Liver (tissue), 9 donors: ENCODE data around the gene C1QTNF12. TPM values are rescaled to one million over a fixed set of nuclear protein-coding genes. Genes with fewer than 3 reads are reported as not detected.

Experiments
- DNase-seq: peaks from one replicate; pipeline ENCODE4 v3.0.0-alpha.2; 2017; ENCODE audit warnings: low spot score
- H3K27ac ChIP-seq, 2 donors: one replicate each; pipeline ENCODE4 v1.7.0; 2013; ENCODE audit warnings: inconsistent platforms in 2 of 2, low read length in 2 of 2, control low read depth in 1 of 2, low read depth in 1 of 2, mild to moderate bottlenecking in 1 of 2
- H3K27me3 ChIP-seq, 4 donors: one replicate each; pipeline versions ENCODE4 v1.6.1 to v1.7.0; 2013; ENCODE audit warnings: low read length in 3 of 4, inconsistent platforms in 1 of 4, mild to moderate bottlenecking in 1 of 4, moderate library complexity in 1 of 4; ENCODE audit not compliant: control insufficient read depth in 4 of 4, insufficient read depth in 4 of 4
- H3K36me3 ChIP-seq, 4 donors: one replicate each; pipeline versions ENCODE4 v1.6.1 to v1.7.0; 2013; ENCODE audit warnings: low read length in 3 of 4, mild to moderate bottlenecking in 3 of 4, low read depth in 1 of 4, moderate library complexity in 1 of 4; ENCODE audit not compliant: control insufficient read depth in 4 of 4, insufficient read depth in 3 of 4
- H3K4me1 ChIP-seq, 4 donors: one replicate each; pipeline versions ENCODE4 v1.6.1 to v1.7.0; 2013; ENCODE audit warnings: low read length in 3 of 4, mild to moderate bottlenecking in 3 of 4, moderate library complexity in 1 of 4; ENCODE audit not compliant: control insufficient read depth in 4 of 4, insufficient read depth in 4 of 4
- H3K4me3 ChIP-seq, 3 donors: one replicate each; pipeline versions ENCODE4 v1.6.1 to v1.7.0; 2013; ENCODE audit warnings: low read length in 3 of 3, control low read depth in 1 of 3, low read depth in 1 of 3, mild to moderate bottlenecking in 1 of 3
- H3K9ac ChIP-seq, 2 donors: one replicate each; pipeline ENCODE4 v1.7.0; 2013; ENCODE audit warnings: low read length in 2 of 2, mild to moderate bottlenecking in 2 of 2, moderate library complexity in 2 of 2, control low read depth in 1 of 2, low read depth in 1 of 2
- H3K9me3 ChIP-seq, 4 donors: one replicate each; pipeline versions ENCODE4 v1.6.1 to v1.7.0; 2013; ENCODE audit warnings: low read length in 3 of 4; ENCODE audit not compliant: control insufficient read depth in 4 of 4
- ATF3 ChIP-seq: IDR thresholded peaks from 2 replicates; pipeline ENCODE4 v1.6.1; 2016; ENCODE audit warnings: antibody characterized with exemption
- CTCF ChIP-seq: fragments of 150-350 bp; IDR thresholded peaks from 2 replicates; pipeline ENCODE4 v1.5.1; 2017; ENCODE audit warnings: improper control_type of control experiment, low read depth, low read length; ENCODE audit not compliant: missing input control
- EGR1 ChIP-seq, 2 donors: IDR thresholded peaks; 2 replicates each; pipeline ENCODE4 v1.6.1; 2016 to 2018; ENCODE audit warnings: antibody characterized with exemption in 2 of 2, low read depth in 2 of 2
- FOXA1 ChIP-seq: IDR thresholded peaks from 2 replicates; pipeline ENCODE4 v1.6.1; 2016; ENCODE audit warnings: antibody characterized with exemption
- FOXA2 ChIP-seq: IDR thresholded peaks from 2 replicates; pipeline ENCODE4 v1.6.1; 2016; ENCODE audit warnings: antibody characterized with exemption
- GABPA ChIP-seq, 2 donors: IDR thresholded peaks in 1 of 2; conservative IDR thresholded peaks in 1 of 2; 2 replicates each; pipeline ENCODE4 v1.6.1; 2016; ENCODE audit warnings: antibody characterized with exemption in 2 of 2, mild to moderate bottlenecking in 1 of 2, moderate library complexity in 1 of 2
- HNF4A ChIP-seq, 2 donors: conservative IDR thresholded peaks; 2 replicates each; pipeline ENCODE4 v1.6.1; 2016; ENCODE audit warnings: antibody characterized with exemption in 2 of 2, mild to moderate bottlenecking in 2 of 2
- NR2F2 ChIP-seq: IDR thresholded peaks from 2 replicates; pipeline ENCODE4 v1.6.1; 2016; ENCODE audit warnings: antibody characterized with exemption
- RAD21 ChIP-seq, 2 donors: IDR thresholded peaks; 2 replicates each; pipeline ENCODE4 v1.6.1; 2016; ENCODE audit warnings: antibody characterized with exemption in 2 of 2, mild to moderate bottlenecking in 2 of 2
- REST ChIP-seq: IDR thresholded peaks from 2 replicates; pipeline ENCODE4 v1.6.1; 2016; ENCODE audit warnings: antibody characterized with exemption, mild to moderate bottlenecking
- SP1 ChIP-seq: IDR thresholded peaks from 2 replicates; pipeline ENCODE4 v1.6.1; 2018; ENCODE audit warnings: antibody characterized with exemption, mild to moderate bottlenecking
- TAF1 ChIP-seq: conservative IDR thresholded peaks from 2 replicates; pipeline ENCODE4 v1.6.1; 2016; ENCODE audit warnings: antibody characterized with exemption, mild to moderate bottlenecking
- YY1 ChIP-seq: IDR thresholded peaks from 2 replicates; pipeline ENCODE4 v1.6.1; 2016; ENCODE audit warnings: antibody characterized with exemption, mild to moderate bottlenecking
- WGBS: extraction: QIAGEN DNeasy Blood & Tissue Kit; methylation state at CpG from one replicate; pipeline ENCODE4 v1.1.7; 2013; 5-methylcytosine and 5-hydroxymethylcytosine counted together
- polyA plus RNA-seq, 2 donors: library from polyadenylated mRNA; stranded (reverse) in 1 of 2; unstranded in 1 of 2; fragments of 200-250 nt in 1 of 2; fragments of >200 nt in 1 of 2; fragmentation: Nextera tagmentation in 1 of 2; extraction: Ambion mirVana in 1 of 2; gene quantifications; one replicate each; pipeline versions ENCODE4 v1.2.1 to v1.2.3, GENCODE V29; 2013 to 2015
- total RNA-seq, 2 donors: library from RNA; depleted of rRNA; stranded (reverse); fragments of >200 nt; gene quantifications; one replicate each; pipeline ENCODE4 v1.2.3, GENCODE V29; 2014
- TF ChIP-seq, protein P1 (sequence below): IDR thresholded peaks from 2 replicates; pipeline ENCODE4 v1.6.1; 2016; ENCODE audit warnings: antibody characterized with exemption
- TF ChIP-seq, protein P2 (sequence below): IDR thresholded peaks from 2 replicates; pipeline ENCODE4 v1.6.1; 2016; ENCODE audit warnings: antibody characterized with exemption
- donor health status: healthy.
- donor health status: healthy.
- donor health status: healthy.
- donor health status: healthy.
- donor health status: healthy.

Gene C1QTNF12
- total and polyA plus RNA-seq, 4 donors = 0.39 to 0.40 TPM; not detected in 2

DNA sequence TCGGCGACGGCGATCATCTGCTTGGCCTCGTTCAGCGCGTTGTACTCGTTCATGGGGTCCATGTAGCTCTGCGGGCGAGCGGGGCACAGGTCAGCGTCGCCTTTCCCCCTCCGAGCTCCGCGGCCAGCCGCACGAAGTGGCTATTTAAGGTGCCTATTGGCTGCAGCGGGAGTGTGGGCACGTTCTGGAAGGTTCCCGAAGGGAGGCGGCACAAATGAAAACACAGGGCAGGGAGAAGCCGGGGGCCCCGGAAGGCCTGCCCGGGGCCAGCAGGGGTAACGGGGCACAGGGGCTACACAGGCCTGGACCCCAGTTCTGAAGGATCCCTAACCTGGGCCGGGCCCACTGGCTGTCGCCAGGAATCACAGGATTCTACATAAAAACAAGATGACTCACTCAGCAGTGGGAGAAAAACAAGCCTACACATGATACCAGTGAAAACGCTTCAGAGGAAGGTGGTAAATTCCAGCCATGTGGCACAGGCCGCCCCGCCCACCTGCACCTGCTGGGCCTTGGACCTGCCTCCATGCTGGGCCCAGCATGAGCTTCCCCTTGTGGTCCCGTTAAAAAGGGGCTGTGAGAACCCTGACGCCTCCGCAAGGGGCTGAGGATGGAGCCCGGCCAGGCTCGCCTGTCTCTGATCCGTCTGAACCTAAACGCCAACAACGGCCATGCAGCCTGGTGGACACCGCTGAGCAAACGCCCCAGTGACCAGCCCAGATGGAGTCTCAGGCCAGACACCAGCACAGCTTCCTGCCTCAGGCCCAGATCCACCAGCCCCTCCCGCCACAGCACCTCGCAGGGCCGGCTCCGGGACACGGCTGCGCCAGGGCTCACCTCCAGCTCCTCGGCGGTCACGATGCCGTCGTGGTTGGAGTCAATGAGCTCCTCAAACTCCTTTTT is 28.6 kb downstream of the C1QTNF12 start:
- WGBS = 95% methylated on average over 52 of the region's 52 CpGs
- H3K4me3 ChIP-seq = no peak overlapping the region
- TF ChIP-seq FOXA2 (no peak), TAF1 (no peak), SP1 (no peak), YY1 (no peak), ATF3 (no peak), RAD21 (IDR thresholded peaks at IDR 0.05) (no peak)
- TF ChIP-seq, protein P1, sequence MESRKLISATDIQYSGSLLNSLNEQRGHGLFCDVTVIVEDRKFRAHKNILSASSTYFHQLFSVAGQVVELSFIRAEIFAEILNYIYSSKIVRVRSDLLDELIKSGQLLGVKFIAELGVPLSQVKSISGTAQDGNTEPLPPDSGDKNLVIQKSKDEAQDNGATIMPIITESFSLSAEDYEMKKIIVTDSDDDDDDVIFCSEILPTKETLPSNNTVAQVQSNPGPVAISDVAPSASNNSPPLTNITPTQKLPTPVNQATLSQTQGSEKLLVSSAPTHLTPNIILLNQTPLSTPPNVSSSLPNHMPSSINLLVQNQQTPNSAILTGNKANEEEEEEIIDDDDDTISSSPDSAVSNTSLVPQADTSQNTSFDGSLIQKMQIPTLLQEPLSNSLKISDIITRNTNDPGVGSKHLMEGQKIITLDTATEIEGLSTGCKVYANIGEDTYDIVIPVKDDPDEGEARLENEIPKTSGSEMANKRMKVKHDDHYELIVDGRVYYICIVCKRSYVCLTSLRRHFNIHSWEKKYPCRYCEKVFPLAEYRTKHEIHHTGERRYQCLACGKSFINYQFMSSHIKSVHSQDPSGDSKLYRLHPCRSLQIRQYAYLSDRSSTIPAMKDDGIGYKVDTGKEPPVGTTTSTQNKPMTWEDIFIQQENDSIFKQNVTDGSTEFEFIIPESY = no peak
- H3K27me3 ChIP-seq = no peaks in the 10 kb centered on the region
- no peak overlapping the region for H3K9ac ChIP-seq
- peaks cover 17 to 60% (median 27%) of the 10 kb centered on the region in 4 donors for H3K36me3 ChIP-seq
- H3K4me1 ChIP-seq = peaks cover 0 to 8% (median 0%) of the 10 kb centered on the region in 4 donors
- no peak overlapping the region for H3K27ac ChIP-seq
- DNase-seq = no peak
- no peaks in the 10 kb centered on the region for H3K9me3 ChIP-seq

DNA sequence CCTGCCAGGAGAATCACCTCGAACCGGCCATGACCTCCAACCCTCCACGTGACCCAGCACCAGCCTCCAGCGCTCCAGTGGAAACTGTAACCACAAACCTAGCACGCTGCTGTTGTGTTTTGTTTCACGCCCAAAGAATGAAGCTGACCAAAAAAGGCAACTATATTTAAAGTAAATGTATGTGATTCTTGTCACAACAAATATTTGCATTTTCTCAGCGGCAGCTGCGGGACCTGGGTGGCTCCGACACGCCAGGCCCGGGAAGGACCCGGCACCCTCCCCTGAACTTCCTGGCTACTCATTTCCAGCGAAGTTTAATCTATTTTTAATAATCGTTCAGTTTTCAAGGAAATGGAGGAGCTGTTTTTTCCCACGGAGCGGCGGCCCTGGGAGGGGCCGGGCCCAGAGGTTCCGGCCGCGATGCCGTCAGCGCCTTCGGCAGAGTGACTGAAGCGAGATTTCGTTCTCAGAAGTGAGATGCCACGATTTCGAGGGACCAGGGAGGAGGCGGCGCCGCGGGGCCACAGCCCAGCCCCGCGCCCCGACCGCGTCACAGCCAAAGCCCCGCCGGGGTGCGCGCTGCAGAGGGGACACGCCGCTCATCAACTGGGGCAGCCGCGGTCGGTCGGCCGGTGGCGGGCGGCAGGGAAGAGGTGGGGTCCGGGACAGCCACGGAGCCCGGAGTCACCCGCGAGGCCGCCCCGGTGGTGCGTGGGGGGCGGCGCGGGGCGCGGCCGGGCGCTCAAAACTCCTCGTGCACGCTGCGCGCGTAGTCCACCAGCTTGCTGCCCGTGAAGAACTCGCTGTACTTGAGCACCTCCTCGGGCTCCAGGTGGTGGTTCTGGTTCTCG is 29.5 kb downstream of the C1QTNF12 start:
- peaks cover 16 to 51% (median 21%) of the 10 kb centered on the region in 4 donors for H3K36me3 ChIP-seq
- no peaks in the 10 kb centered on the region for H3K9me3 ChIP-seq
- TF ChIP-seq, protein P2, sequence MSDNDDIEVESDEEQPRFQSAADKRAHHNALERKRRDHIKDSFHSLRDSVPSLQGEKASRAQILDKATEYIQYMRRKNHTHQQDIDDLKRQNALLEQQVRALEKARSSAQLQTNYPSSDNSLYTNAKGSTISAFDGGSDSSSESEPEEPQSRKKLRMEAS = no peak
- TF ChIP-seq CTCF (no peak), REST (no peak), ATF3 (no peak), YY1 (no peak), SP1 (no peak), RAD21 (IDR thresholded peaks at IDR 0.05) (no peak), NR2F2 (no peak), FOXA2 (no peak), HNF4A (conservative IDR thresholded peaks at IDR 0.05) (no peak), TAF1 (no peak), GABPA (IDR thresholded peaks at IDR 0.05 in 1 of 2, conservative IDR thresholded peaks at IDR 0.05 in 1 of 2) (no peak), EGR1 (IDR thresholded peaks at IDR 0.05; ENCODE audit: low read depth in 2 of 2) (no peak), FOXA1 (no peak)
- TF ChIP-seq, protein P1 = no peak
- DNase-seq = no peak
- WGBS = 94% methylated on average over 74 of the region's 74 CpGs
- no peak overlapping the region for H3K27ac ChIP-seq
- no peak overlapping the region for H3K4me3 ChIP-seq
- H3K27me3 ChIP-seq = no peaks in the 10 kb centered on the region
- H3K9ac ChIP-seq = no peak overlapping the region
- peaks cover 0 to 8% (median 0%) of the 10 kb centered on the region in 4 donors for H3K4me1 ChIP-seq
